ENCODE data around the gene PLXNA2.

Gene PLXNA2

DNA sequence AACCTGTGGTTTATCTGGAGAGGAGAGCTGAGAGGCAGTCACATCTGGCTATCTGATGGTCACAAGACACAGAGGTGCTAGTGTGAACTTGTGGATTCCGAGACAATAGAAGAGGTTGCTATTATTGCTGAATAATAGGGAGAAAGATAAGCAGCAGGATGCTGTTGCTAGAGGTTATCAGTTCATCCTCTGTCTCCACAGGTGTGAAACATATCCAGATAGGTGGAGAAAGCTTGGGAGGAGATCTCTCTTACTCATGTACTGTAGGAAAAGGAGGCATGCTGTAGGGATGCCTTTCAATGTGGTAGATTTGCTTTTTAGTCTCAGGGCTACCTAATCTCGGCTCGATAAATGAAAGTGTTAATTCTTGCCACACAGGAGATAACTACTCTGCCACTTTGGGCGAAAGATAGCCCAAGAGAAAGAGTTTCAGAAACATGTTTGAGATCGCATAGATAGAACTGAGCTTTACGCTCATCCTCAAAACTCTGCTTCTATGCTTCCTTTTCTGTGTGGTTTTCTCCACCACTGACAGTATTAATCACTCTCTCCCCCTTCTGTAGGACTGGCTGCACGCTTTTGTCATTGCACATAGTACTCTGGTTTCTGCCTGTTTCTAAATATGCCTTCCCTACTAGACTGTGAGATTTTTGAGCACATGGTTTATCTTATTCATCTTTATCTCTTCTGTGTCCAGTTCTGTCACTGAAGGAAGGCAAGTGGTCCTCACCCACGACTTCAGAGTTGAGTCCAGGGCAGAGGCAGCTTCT is 36.7 kb upstream of the PLXNA2 start:
- TF ChIP-seq, protein P1, sequence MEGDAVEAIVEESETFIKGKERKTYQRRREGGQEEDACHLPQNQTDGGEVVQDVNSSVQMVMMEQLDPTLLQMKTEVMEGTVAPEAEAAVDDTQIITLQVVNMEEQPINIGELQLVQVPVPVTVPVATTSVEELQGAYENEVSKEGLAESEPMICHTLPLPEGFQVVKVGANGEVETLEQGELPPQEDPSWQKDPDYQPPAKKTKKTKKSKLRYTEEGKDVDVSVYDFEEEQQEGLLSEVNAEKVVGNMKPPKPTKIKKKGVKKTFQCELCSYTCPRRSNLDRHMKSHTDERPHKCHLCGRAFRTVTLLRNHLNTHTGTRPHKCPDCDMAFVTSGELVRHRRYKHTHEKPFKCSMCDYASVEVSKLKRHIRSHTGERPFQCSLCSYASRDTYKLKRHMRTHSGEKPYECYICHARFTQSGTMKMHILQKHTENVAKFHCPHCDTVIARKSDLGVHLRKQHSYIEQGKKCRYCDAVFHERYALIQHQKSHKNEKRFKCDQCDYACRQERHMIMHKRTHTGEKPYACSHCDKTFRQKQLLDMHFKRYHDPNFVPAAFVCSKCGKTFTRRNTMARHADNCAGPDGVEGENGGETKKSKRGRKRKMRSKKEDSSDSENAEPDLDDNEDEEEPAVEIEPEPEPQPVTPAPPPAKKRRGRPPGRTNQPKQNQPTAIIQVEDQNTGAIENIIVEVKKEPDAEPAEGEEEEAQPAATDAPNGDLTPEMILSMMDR (IDR thresholded peaks at IDR 0.05; ENCODE audit: low read depth, low read length), result no peak
- DNase-seq (ENCODE audit: extremely low read depth, low read depth), result no peak

DNA sequence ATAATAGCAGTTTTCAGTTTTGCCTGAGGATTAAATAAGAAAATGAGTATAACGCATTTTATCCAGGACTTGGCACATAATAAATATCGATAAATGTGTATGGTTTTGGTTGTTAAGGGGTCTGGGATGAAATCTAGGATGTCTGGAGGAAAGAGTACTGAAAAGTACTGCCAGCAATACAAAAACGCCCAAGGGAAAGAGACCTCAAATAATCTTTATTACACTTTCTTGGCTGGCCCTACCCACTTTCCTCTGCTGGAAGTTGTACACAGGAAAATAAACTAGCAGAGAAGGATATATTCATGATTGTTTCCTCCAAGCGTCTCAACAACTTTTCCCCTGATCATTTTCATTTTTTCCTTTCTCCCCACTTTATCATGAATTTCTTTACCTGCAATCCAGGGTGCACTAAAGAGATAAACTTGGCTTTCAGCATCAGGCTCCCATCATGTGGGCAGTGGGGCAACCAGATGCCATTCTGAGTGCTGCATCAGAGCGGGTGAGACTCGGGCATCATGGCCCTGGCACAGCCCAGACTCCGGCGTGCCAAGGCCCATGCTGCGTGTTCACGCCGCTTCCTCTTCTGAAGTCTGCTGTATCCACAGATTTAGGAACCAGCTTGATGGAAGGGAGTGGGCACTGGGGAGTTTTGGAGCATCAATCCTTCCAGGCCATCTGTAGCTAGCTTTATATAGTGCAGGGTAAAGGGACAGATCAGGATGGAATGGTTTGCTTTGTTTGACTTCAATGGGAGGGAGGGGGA is 35.8 kb upstream of the PLXNA2 start:
- TF ChIP-seq, protein P1 (IDR thresholded peaks at IDR 0.05; ENCODE audit: low read depth, low read length), result no peak
- no peak for DNase-seq (ENCODE audit: extremely low read depth, low read depth)

DNA sequence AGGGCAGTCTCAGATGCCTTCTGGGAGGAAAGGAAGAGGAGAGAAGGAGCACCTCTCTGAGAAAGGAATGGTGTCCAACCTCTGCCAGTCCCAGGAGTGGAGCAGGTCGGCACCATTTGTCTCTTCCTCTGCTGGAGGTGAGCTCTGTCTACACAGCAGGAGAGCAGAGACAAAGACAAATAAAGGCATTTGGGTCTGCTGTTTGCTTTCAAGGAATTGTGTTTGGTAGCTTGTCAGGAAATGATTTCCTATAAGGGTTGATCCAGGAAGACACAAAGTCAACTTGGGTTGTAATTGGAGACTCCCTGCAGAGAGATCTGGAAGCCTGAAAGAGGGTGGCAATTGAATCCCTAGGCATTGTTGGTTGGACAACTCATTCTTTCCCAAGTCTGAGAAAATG is 34.5 kb upstream of the PLXNA2 start:
- TF ChIP-seq, protein P1 (IDR thresholded peaks at IDR 0.05; ENCODE audit: low read depth, low read length), result no peak
- no peak for DNase-seq (ENCODE audit: extremely low read depth, low read depth)

DNA sequence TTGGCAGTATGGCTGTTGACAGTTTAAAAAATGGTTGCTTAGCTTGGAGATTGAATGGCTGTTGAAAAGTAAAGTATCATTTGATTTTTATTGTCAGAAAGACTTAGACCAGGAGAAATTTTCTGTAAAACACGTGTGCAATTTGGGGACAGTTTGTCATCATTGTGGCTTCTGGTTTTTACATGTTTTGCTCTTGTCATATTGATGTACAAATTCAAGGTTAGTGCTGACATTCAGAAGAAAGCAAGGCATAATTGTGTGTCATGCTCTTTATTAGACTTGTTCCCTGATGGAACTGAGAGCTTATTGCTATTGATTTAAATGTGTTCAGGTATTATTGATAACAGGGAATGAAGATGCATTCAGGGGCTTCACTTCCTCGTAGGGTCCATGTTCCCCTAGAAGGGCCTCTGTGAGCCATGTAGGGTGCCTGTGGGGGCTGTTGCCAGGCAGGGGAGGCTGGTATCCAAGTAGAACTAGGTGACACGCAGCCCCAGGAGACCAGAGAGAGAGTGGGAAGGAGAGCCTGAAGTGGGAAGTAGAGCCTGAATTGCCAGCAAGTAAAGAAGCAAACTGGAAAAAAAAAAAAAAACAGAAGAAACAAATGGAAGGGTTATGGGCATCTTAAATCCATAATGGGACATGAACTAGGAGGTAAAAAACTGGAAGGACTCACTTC is 32.7 kb upstream of the PLXNA2 start:
- TF ChIP-seq, protein P1 (IDR thresholded peaks at IDR 0.05; ENCODE audit: low read depth, low read length), result no peak
- no peak for DNase-seq (ENCODE audit: extremely low read depth, low read depth)

DNA sequence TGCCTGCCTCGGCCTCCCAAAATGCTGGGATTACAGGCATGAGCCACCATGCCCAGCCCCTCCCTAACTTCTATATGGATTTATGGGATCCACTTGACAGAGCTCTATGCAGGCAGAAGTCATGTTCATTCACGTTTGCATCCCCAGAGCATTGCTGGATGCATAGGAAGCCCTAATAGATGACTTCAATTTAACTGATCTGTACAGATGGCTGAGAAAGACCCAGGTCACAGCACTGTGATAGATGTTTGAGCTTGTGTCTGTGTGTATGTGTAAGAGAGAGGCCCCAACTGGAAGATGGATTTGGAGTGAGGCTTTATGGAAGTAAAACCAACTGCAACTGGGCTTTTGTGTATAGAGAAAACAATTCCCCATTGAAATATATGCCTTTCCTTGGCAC is 30.9 kb upstream of the PLXNA2 start:
- TF ChIP-seq, protein P1 (IDR thresholded peaks at IDR 0.05; ENCODE audit: low read depth, low read length), result no peak
- DNase-seq (ENCODE audit: extremely low read depth, low read depth), result no peak

DNA sequence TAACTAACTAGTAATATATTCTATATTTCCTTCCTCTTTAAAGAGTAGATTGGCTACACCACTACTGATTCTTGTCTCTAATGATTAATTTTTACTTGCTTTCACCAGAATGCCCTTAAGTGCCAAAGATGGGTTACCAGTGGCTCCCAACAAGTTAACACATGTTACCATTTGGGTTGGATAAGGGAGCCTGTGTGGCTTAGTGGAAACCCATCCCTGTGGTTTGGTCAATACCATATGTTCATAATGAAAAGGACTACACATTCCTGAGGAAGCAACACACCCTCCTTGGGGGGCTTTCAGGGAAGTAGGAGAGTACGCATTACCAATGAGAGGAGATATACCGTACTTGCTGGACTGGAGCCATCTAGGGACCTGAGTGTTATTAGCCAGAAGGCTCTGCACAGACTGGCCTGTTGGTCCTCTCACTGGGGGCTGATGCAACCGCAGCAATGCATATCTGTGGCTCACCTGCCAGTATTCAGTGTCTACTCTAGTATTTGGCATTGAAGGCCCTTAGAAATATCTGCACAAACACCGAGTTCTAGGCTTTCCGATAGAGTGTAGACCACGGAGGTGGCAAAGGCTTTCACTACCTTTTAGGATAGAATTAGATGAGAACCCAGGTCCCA is 29.3 kb upstream of the PLXNA2 start:
- DNase-seq (ENCODE audit: extremely low read depth, low read depth), result no peak
- TF ChIP-seq, protein P1 (IDR thresholded peaks at IDR 0.05; ENCODE audit: low read depth, low read length), result no peak
